ENCODE data around the gene RLBP1.

RLBP1 gene

DNA sequence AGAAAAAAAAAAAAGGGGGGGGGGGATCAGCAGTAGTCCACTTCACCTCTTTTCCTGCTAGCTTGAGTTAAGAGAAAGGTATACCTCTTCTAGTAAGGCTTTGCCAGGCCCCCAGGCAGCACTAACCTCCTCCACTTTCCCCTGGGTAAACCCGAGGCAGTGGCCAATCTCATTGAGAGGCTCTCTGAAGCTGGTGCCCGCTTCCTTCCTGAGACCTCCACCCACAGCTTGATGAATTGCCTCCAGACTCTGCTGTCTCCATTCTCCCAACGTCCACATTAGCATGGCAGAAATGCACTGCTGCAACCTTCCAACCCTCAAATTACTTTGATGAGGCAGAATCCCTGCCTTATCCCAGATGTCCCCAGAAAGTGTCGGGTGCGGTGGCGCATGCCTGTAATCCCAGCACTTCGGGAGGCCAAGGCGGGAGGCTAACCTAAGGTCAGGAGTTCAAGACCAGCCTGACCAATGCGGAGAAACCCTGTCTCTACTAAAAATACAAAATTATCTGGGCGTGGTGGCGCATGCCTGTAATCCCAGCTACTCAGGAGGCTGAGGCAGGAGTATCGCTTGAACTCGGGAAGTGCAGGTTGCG is 15.3 kb downstream of the RLBP1 start:
- no peak for DNase-seq (ENCODE audit: low spot score)

DNA sequence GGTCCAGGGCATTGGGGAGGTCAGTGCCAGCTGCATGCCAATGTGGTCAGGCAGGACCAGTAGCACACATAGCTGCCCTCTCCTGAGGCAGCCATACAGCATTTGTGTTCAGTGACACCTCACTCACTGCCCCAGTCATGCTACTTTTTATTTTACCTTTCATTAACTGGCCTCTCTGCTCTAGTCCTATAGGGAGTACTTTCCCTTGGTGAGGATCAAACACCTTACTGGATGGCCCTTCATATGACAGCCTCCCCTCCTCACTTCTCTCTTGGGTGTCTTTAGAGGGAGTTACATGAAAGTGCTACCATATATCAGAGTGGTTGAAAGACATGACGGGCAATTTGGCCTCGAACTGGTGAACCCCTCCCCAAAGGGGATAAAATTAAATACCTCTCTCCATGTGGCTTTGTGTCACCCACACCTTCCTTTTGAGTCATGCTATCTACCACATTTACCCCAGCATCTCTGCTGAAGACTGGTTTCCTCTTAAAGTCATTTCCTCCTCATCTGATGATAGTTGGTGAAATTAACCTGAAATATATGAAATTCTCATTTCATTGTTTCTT is 17.6 kb downstream of the RLBP1 start:
- no peak for DNase-seq (ENCODE audit: low spot score)

DNA sequence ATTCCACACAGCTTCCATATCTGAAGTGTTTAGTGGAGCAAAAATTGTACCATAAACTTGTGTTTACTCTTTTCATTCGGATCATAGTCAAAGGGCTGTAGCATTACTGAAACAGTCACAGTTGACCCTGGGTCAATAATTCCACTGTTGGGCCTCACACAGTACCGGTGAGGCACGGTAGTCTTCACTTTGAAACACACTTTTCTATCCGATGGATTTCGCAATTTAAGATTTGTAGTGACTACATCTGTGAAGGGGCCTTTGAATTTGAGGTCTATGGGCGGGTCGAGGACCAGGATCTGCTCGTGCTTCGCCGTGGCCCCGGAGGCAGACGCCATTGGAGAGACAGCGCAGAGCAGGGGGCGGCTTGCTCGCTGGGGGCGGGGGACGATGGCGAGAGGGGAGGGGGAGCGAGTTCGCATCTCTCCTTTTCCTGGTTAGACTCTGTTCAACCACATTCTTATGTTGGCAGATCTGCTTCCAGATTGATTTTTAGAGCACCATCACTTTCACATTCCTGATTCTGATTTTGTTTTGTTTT is 19.8 kb downstream of the RLBP1 start:
- DNase-seq (ENCODE audit: low spot score), result no peak

DNA sequence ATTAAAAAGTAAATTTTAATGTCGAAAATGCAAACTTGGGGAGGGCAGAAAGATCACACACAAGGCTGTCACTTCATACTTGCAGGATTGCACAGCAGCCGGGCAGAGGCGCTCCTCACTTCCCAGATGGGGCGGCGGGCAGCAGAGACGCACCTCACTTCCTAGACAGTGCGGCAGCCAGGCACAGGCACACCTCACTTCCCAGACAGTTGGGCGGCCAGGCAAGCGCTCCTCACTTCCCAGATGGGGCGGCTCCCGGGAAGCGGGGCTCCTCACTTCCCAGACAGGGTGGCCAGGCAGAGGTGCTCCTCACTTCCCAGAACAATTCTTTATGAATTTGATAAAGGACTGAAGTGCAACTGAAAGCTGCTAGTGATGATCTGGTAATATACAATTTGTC is 21.2 kb downstream of the RLBP1 start:
- no peak for DNase-seq (ENCODE audit: low spot score)

DNA sequence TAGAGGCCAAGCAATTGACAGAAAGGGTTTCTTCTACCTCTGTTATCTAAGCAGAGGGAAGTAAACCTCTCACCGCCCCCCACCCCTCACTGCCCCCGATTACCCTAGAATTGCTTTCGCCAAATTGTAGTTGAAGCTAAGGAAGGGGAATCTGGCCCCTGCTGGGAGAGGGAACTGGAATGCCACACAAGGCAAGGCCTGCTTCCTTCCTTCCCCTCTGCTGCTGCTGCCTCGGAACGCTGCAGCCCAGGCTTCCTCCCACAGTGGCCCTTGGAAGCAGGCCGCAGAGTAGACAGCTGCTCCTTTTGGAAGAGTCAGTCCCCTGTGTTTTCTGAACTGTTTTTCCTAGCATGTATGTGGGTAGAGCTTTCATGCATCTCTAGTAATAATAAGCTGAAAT is 21.6 kb downstream of the RLBP1 start:
- DNase-seq (ENCODE audit: low spot score), result no peak

DNA sequence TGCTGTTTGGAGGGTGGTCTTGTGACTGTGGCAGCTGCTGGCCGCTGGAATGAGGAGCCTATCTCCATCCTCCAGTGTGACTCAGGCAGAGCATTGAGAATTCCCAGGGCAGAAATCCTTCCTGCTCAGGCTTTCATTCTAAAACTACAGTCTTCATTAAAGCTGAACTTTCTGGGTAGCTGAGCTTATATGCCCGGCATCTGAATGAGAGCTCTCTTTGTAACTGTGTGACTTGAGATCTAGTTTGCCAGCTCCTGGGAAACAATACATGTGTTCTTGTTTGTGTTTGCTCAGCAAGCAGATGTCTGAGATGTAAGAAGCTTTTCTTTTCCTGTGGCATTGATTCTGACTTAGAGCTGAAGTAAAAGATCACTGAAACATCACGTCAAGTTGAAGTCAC is 22.4 kb downstream of the RLBP1 start:
- no peak for DNase-seq (ENCODE audit: low spot score)

DNA sequence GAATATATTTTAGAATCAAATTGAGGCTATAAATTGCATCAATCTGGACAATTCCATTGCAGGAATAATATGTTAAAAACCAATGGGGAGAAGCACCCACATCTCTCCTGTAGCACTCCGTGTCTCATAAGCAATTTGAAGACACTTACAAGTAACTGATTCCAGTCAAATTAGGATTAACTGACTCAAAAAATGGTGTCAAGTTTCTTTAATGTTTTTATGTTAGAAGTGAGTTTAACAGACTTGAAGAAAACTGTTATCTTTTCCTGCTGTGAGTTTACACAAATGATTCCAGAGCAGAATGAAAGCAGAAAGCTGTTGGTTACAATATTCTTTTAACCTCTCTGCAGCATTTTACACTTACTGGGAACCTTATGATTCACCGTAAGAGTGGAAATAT is 23.2 kb downstream of the RLBP1 start:
- no peak for DNase-seq (ENCODE audit: low spot score)

DNA sequence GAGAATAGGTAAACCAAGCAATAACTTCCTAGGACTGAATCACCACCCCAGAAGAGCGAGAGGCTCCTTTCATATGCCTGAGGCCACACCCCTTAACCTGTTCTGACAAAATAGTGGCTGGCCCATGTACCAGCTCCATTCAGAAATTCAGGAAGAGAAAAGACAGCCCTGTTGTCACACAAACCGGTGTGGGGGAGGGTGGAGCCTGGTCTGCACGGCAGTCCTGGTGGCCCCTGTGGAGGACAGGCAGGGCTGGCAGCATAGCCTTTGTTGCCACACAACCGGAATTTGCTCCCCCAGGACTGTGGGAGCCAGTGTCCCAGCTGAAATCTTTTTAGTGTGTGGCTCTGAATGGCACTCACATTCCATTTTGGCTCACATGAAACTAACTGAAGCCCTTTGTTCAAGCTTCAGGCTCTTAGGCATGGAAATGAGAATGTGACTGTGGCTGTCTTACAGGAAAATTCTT is 23.8 kb downstream of the RLBP1 start:
- no peak for DNase-seq (ENCODE audit: low spot score)

DNA sequence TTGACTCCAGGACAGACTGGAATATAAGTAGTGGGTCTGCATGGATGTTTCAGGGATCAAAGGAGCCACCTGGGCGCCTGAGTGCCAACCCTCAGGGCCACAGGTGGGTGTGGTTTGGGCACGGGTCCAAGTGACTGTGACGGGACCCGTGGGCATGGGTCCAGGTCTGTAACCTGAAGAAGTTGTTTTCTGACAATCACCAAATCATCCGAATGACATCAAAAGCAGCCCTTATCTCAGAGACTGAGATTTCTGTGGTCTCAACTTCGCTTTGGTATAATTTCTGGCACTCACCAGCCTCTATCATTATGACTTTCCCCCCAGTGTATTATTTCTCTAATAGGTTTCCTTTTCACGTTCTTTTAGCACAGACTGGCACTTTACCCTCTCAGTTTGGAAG is 24.4 kb downstream of the RLBP1 start:
- DNase-seq (ENCODE audit: low spot score), result no peak

DNA sequence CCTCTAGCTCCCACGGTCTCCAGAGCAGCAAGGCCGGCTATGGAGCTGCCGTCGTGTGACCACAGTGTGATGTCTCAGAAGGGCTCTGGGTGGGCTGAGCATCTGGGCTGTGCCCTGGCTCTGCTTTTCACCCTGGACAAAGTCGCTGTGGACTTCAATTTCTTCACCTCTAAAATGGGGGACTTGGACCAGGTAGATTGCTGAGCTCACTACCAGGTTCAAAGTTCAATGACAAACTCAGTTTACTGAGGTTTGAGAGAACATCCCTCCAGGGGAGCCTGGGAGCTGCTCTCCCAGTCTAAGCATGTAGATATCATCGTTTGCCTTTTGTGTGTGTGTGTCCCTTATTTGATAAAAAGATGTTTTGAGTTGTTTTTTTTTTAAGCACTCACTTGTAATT is 25.1 kb downstream of the RLBP1 start:
- DNase-seq (ENCODE audit: low spot score), result no peak

DNA sequence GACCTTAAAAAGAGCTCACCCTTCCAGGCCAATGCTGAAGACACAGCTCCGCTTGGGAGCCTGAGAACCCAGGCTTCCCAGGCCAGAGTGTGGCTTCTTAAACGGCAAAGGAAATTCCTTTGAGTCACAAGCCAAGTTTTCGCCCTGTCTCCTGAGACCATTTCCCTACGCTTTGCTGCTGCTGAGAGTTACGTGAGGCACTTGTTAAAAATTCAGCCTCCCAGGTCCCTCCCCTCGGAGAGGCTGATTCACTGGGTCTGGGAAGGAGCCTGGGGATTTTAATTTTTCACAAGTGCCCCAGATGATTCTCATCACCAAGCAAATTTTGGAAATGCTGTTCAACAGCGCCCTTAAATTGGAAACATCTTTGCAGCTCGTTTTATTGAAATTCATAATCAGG is 25.5 kb downstream of the RLBP1 start:
- DNase-seq (ENCODE audit: low spot score), result no peak

DNA sequence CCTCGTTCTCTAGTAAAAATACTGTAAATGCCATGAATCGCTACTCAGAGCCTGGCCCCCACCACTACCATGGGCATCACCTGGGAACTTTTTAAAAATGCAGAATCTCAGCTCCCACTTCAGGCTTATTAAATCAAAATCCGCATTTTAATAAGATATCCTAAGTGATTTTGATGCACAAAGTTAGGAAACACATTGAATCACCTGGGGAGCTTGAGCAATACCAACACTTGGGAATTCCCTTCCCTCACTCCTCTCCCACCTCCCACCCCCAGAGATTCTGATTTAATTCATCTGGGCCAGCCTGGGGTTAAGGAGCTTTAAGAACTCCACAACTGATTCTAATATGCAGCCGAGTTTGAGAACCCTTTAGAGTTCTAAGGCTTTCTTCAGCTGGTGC is 26.8 kb downstream of the RLBP1 start:
- DNase-seq (ENCODE audit: low spot score), result no peak

DNA sequence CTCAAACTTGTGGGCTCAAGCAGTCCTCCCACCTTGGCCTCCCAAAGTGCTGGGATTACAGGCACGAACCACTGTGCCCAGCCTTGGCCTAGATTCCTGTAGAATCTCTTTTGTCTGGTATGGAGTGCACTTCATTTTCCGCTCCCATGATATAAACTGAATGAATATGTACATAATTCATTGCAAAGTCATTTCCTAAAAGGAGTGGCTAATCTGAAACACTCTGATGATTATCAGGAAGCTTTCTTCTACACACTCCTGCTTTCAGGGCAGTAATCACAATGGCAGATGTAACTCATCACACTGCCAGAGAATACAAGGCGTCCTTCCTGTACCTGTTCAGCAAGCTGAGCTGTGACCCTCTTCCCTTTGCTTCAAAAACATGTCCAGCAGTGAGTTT is 28.6 kb downstream of the RLBP1 start:
- DNase-seq (ENCODE audit: low spot score), result no peak

DNA sequence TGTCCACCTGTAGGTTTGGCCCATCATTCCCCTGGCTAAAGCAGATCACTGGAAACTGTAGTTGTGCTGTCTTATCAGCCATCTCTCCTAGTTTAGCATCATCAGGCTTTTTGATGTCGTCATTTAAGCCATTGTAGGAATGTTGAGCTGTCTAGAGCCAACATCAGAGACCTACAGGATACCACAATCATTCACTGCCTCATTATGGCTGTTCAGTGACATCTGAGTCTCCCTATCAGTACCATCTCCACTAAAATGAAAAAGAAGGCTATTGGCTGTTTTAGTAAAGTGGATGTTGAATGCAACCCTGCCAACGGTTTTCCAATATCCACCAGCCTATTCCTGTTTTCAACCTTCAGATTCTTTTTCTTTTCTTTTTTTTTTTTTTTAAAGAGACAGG is 29.2 kb downstream of the RLBP1 start:
- no peak for DNase-seq (ENCODE audit: low spot score)

DNA sequence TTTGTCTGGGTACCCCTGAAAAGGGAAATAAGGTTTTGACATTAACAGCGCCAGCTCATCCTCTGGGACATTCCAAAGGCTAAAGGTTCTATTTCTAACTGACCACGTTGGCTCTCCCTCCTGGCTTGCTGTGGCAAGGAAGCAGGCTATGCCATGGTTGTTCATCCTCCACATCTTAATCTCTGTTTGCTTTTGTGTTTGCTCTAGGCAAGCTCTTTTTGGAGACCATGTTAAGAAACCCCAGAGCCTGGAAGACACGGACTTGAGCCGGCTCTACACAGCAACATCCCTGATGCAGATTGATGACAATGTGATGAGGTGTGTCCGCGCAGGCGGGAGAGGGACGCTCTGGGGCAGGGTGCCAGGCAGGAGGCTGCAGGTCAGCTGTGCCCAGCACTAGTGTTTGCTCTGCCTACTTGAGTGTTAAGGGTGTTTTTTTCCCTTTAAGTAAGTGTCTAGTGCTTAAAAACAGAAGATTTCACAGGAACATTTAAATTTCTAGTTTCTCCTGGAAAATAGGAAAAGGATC is 33.3 kb downstream of the RLBP1 start:
- peak; percentile 63 for DNase-seq (ENCODE audit: low spot score)

DNA sequence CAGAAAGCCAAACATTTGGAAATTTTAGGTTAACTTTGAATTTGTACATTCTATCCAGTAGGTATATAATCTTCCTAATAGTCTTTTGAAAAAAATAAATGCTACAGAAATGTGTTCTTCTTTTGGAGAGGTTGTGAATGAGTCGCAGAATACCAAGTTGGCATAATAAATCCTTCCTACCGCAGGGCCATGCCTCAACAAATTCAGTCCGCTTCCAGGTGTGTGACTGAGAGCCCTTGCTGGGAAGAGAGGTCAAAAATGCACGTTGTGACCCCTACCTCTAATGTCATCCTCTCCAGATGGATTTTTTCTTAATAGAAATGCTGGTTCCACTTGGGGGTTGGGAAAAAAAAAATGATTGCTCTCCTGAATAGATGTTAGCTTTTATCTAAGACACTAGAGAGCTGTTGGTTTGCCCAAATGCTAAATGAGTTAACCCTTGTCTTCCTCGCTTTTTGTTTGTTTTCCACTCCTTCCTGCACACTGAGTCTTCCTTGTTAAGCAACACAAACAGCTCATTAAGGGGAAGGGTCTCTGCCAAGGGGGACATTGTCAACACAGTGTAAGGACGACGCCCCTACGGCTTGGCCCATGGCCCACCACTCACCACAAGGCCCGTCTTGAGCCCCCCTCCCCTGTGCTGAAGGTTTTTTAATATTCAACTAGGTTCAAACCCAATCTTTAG is 33.9 kb downstream of the RLBP1 start:
- peak; percentile 52 for DNase-seq (ENCODE audit: low spot score)

DNA sequence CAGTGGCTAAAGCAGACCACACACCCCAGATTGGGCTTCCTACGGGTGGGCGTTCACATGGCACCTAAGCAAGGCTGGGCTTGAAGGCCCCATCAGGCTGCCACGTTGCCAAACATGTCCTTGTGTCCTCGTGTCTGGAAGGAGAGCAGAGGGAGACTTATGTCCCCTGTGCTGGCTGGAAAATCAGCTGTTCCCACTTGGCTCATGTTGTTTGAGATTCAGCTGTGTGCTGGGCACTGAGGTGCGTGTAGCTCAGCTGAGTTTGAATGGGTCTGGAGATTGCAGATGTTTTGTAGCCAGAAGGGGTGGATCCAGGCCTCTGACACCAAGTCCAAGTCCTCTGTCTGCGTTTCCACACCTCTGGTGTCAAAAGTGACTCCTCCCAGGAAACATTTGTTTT is 34.6 kb downstream of the RLBP1 start:
- no peak for DNase-seq (ENCODE audit: low spot score)

DNA sequence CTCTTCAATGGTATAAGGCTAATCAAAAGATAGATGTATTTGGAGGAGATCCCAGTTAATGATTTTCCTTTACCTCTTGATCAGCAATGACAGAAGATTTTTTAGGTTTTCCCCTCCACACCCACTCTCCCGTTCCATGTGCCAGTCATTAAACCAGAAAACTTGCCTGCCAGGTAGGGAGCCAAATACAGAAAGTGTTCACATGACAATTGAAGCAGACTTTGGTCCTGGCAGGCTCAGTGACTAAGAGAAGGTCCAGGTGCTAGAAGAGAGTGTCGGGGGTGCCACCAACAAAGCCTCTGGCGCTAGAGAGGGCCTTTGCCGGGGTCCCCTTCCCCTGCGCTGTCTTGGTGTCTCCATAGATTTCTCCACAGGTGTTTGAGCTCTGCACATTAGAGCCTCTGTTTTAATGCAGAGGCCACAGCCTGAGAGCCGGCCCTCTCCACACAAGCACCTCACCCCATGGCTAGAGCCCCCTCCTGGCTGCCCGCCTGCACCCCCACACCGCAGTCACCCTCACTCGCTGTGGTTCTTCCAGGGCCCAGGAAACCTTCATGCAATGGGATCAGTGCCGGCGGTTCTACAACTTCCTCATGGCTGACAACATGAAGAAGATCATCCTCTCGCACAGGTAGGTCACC is 36.4 kb downstream of the RLBP1 start:
- no peak for DNase-seq (ENCODE audit: low spot score)

DNA sequence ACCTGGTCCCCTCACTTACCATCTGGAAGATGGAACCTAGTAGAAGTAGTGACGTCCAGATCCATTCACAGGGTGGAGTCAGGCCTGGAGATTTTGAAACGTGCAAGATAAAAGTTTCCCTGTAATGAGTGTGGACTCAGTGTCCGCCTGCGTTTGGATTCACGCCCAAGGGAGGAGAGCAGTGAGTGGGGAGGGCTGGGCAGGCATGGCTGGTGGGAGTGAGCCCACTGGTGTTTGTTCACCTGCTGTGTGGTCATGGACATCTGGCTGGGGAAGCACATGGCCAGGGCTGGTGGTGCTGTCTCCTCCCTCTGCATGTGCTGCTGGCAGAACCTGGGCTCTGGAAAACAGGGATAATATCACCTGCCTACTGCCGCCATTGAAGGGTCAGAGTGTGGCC is 37.0 kb downstream of the RLBP1 start:
- no peak for DNase-seq (ENCODE audit: low spot score)

DNA sequence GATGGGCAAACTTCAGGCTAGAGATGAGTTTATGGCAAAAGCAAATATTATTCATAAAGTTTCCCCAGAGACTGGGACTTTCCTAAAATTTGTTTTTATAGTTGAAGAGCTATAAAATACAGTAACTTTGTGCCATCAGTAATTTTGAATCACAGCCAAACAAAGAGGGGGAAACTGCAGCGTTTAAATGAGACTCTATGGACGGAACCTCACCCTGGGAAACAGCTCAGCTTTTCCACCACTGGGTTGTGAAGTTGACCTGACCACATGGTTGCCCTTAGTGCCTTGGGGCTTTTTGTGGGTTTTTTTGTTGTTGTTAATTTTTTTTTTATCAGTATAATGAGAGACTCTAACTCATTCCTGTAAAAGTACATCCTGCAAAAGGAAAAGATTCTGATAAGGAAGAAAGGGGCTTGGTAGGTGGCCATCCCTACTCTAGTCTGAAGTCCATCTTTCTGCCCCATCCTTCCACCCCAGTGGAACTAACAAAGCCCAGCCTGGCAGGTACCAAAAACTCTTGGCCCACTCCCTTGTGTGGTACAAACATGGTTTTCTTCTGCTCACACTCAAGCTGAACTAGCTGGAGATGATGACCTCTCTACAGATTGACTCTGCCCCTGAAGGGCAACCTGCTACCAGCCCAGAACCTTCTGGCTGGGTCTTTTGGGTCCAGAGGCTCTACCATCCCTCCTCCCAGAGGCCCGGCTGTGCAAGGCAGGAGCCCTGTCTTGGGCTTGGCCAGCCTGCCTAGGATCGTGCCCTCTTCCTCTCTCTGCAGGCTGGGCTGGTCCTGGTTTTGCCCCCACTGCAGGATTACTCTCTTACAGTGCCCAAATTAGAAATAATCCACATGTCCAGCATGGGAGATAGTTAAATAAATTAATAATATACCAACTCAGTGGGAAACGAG is 41.2 kb downstream of the RLBP1 start:
- DNase-seq (ENCODE audit: low spot score), result no peak

DNA sequence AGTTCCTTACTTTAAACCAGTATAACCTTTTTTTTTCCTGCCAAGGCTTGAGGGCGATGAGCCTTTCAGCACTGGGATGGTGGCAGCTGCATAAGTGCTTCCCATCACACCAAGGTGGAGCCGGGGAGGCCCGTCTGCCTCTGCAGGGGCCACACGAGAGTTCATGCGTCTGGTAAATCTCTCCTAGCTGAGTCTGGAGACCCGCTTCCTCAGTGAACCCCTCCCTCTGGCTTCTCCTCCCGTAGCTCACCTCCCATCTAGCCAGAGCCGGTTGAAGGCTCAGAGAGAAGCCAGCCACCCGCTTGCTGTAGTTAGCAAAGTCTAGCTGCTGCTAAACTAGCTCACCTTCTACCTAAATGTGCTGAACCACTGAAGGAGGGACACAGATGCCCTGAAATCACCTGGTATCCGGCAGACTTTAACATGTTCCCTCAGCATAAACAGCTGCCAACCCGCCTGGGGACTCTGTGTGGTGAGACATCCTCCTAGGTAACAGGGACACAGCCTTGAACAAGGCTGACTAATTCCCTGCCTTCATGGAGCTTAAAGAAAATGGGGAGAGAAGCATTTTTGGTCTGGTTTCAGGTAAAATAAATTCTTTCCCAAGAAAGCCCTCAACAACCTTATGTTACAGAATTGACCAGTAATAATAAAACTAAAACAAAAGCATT is 42.9 kb downstream of the RLBP1 start:
- no peak for DNase-seq (ENCODE audit: low spot score)

All from kidney tubule cell (primary cell).